Neutrophil (primary cell): ENCODE measurements around the gene A1BG.

ENCODE experiments used
- H3K27ac ChIP-seq: fragments of 200-600 bp; sonication (generic); 2 replicates; pipeline ENCODE4 v1.5.1; 2016; ENCODE audit warnings: mild to moderate bottlenecking, moderate library complexity
- H3K27me3 ChIP-seq: fragments of 200-600 bp; sonication (generic); 2 replicates; pipeline ENCODE4 v1.6.0; 2016; ENCODE audit warnings: mild to moderate bottlenecking
- H3K36me3 ChIP-seq: fragments of 200-600 bp; sonication (generic); 2 replicates; pipeline ENCODE4 v1.5.1; 2017
- H3K4me1 ChIP-seq, 2 experiments: fragments of 200-600 bp in 1 of 2; sonication (generic) in 1 of 2; 1 replicate in 1 of 2; 2 replicates in 1 of 2; pipeline versions ENCODE4 v1.5.1 to v1.6.1; 2013 to 2016; ENCODE audit warnings: low read depth in 1 of 2, low read length in 1 of 2, mild to moderate bottlenecking in 1 of 2, moderate library complexity in 1 of 2; ENCODE audit not compliant: control insufficient read depth in 1 of 2, insufficient read depth in 1 of 2
- H3K4me3 ChIP-seq, 2 experiments: fragments of 200-600 bp in 1 of 2; sonication (generic) in 1 of 2; 1 replicate in 1 of 2; 2 replicates in 1 of 2; pipeline ENCODE4 v1.5.1; 2013 to 2016; ENCODE audit warnings: low read depth in 1 of 2, low read length in 1 of 2, mild to moderate bottlenecking in 1 of 2, moderate library complexity in 1 of 2
- H3K9me3 ChIP-seq: fragments of 200-600 bp; sonication (generic); 2 replicates; pipeline ENCODE4 v1.5.1; 2016
- CTCF ChIP-seq: fragments of 200-600 bp; sonication (generic); IDR thresholded peaks from 2 replicates; pipeline ENCODE4 v1.5.1; 2016; ENCODE audit warnings: antibody characterized with exemption

Gene A1BG

GRCh38 chr19:58364146-58364545, 10.9 kb upstream of the A1BG start:
- Histone ChIP-seq H3K9me3 (no peaks in the 10 kb centered on the region), H3K36me3 (no peaks in the 10 kb centered on the region), H3K27ac (peak overlapping the region; percentile 56), H3K4me3 (no peak overlapping the region), H3K27me3 (no peaks in the 10 kb centered on the region), H3K4me1 (peaks cover 21 to 24% of the 10 kb centered on the region in 2 experiments)
- no peak for TF ChIP-seq CTCF

GRCh38 chr19:58362272-58362994, 9.1 kb upstream of the A1BG start, which contains the start of gene ZNF497:
Gene ZNF497 (minus strand): TSS chr19:58362751. CDS start chr19:58357635, 5,116 bp downstream.
- H3K27ac ChIP-seq, result peak within 1 kb of the TSS; percentile 78
- H3K27me3 ChIP-seq, result peaks cover 9% of the 10 kb centered on the region
- no peaks in the 10 kb centered on the region for H3K9me3 ChIP-seq
- no peak for TF ChIP-seq CTCF
- no peaks in the 10 kb centered on the region for H3K36me3 ChIP-seq
- H3K4me3 ChIP-seq, result peak within 1 kb of the TSS; percentile 81 to 91
- peaks cover 21 to 24% of the 10 kb centered on the region in 2 experiments for H3K4me1 ChIP-seq

GRCh38 chr19:58361900-58362271, 8.6 kb upstream of the A1BG start:
- H3K4me1 ChIP-seq, result peaks cover 22 to 27% of the 10 kb centered on the region in 2 experiments
- no peak for TF ChIP-seq CTCF
- peak overlapping the region; percentile 78 for H3K27ac ChIP-seq
- H3K27me3 ChIP-seq, result peaks cover 15% of the 10 kb centered on the region
- no peaks in the 10 kb centered on the region for H3K9me3 ChIP-seq
- H3K4me3 ChIP-seq, result peak overlapping the region; percentile 81 to 91
- H3K36me3 ChIP-seq, result no peaks in the 10 kb centered on the region

DNA sequence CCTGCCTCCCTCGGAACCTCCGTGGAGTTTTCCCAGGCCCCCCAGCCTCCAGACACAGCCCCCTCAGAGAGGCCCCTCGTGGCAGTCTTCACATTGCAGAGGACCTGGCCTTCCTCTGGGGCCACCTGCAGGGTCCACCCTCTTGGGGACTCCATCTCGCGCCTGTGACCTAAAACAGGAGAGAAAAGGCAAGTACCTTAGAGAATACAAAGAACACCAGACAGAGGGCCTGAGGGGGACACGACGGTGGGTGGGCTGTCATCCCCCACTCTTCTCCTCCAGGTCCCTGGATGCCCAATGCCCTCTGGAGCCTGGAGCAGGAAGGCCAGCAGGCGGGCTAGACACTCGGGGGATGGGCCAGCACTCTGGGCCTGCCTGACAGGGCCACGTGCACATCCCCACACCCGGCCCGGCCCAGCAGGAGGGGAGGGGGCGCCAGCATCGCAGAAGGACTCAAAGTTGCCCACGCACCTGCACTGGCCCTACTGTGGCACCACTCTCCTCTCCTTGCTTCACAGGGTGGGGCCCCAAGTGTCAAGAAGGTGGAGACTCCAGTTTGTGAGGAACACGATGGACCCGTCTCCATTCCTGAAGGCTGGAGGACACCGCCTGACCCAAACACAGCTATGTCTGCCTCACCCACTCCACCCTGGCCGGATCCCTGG, 4.3 kb upstream of the A1BG start:
- peaks cover 41% of the 10 kb centered on the region for H3K27me3 ChIP-seq
- TF ChIP-seq CTCF, result no peak
- no peak overlapping the region for H3K4me3 ChIP-seq
- no peak overlapping the region for H3K27ac ChIP-seq
- peaks cover 19 to 20% of the 10 kb centered on the region in 2 experiments for H3K4me1 ChIP-seq
- no peaks in the 10 kb centered on the region for H3K36me3 ChIP-seq
- H3K9me3 ChIP-seq, result no peaks in the 10 kb centered on the region

- peaks cover 14 to 15% of the 10 kb centered on the region in 2 experiments for H3K4me1 ChIP-seq
- no peaks in the 10 kb centered on the region for H3K9me3 ChIP-seq
- no peak overlapping the region for H3K27ac ChIP-seq
- H3K27me3 ChIP-seq, result peaks cover 41% of the 10 kb centered on the region
- H3K4me3 ChIP-seq, result no peak overlapping the region
- TF ChIP-seq CTCF, result no peak
- no peaks in the 10 kb centered on the region for H3K36me3 ChIP-seq
Observed at GRCh38 chr19:58356766-58357480, 3.6 kb upstream of the A1BG start.
